Bronchial epithelial cell (primary cell): ENCODE measurements around the gene UTP20. TPM values are rescaled to one million over a fixed set of nuclear protein-coding genes. Genes with fewer than 3 reads are reported as not detected.

Experiments
- DNase-seq: peaks from one replicate; pipeline ENCODE4 v3.0.0-alpha.2; 2010; ENCODE audit warnings: low read depth
- FAIRE-seq: peaks from 2 replicates; lab custom pipeline; 2011; peaks lifted over from hg19 to GRCh38; lab: Jason Lieb, UNC
- H3K27me3 ChIP-seq: 2 replicates; pipeline ENCODE4 v1.5.1; 2011; ENCODE audit warnings: low read length; ENCODE audit not compliant: control insufficient read depth, insufficient read depth
- H3K36me3 ChIP-seq: 2 replicates; pipeline ENCODE4 v1.5.1; 2011; ENCODE audit warnings: low read length; ENCODE audit not compliant: control insufficient read depth, insufficient read depth
- H3K4me3 ChIP-seq: 2 replicates; pipeline ENCODE4 v1.5.1; 2011; ENCODE audit warnings: mild to moderate bottlenecking, low read depth, low read length, control low read depth
- total RNA-seq: library from RNA; depleted of rRNA; stranded (reverse); fragments of >200 nt; gene quantifications from 2 replicates; pipeline ENCODE4 v1.2.1, GENCODE V29; 2014
- TF ChIP-seq, protein P1 (sequence below): IDR thresholded peaks from 2 replicates; pipeline ENCODE4 v1.5.1; 2011; ENCODE audit warnings: mild to moderate bottlenecking, moderate library complexity, low read length, control low read depth, inconsistent platforms; ENCODE audit not compliant: insufficient read depth, severe bottlenecking

Gene UTP20
- 4.9 and 9.2 TPM in 2 replicates for total RNA-seq

GRCh38 chr12:101280006-101280505 lies at the start of gene UTP20:
Gene UTP20, plus strand, starts transcription at chr12:101280105. Its CDS starts 178 bp downstream, at chr12:101280283.
- DNase-seq, result peak; percentile 78
- Histone ChIP-seq H3K27me3 (no peaks in the 10 kb centered on the region), H3K36me3 (peaks cover 1% of the 10 kb centered on the region), H3K4me3 (peak within 1 kb of the TSS; percentile 81)
- TF ChIP-seq, protein P1, sequence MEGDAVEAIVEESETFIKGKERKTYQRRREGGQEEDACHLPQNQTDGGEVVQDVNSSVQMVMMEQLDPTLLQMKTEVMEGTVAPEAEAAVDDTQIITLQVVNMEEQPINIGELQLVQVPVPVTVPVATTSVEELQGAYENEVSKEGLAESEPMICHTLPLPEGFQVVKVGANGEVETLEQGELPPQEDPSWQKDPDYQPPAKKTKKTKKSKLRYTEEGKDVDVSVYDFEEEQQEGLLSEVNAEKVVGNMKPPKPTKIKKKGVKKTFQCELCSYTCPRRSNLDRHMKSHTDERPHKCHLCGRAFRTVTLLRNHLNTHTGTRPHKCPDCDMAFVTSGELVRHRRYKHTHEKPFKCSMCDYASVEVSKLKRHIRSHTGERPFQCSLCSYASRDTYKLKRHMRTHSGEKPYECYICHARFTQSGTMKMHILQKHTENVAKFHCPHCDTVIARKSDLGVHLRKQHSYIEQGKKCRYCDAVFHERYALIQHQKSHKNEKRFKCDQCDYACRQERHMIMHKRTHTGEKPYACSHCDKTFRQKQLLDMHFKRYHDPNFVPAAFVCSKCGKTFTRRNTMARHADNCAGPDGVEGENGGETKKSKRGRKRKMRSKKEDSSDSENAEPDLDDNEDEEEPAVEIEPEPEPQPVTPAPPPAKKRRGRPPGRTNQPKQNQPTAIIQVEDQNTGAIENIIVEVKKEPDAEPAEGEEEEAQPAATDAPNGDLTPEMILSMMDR, result no peak
- no peak for FAIRE-seq

- Histone ChIP-seq H3K36me3 (no peaks in the 10 kb centered on the region), H3K27me3 (no peaks in the 10 kb centered on the region), H3K4me3 (no peak overlapping the region)
- peak; percentile 83 for DNase-seq
- FAIRE-seq, result no peak
- TF ChIP-seq, protein P1, result no peak
Observed at GRCh38 chr12:101230547-101230946, 49.4 kb upstream of the UTP20 start.

GRCh38 chr12:101231636-101232035 lies 48.3 kb upstream of the UTP20 start:
- H3K4me3 ChIP-seq, result no peak overlapping the region
- no peak for FAIRE-seq
- no peak for DNase-seq
- no peaks in the 10 kb centered on the region for H3K36me3 ChIP-seq
- TF ChIP-seq, protein P1, result no peak
- no peaks in the 10 kb centered on the region for H3K27me3 ChIP-seq

DNA sequence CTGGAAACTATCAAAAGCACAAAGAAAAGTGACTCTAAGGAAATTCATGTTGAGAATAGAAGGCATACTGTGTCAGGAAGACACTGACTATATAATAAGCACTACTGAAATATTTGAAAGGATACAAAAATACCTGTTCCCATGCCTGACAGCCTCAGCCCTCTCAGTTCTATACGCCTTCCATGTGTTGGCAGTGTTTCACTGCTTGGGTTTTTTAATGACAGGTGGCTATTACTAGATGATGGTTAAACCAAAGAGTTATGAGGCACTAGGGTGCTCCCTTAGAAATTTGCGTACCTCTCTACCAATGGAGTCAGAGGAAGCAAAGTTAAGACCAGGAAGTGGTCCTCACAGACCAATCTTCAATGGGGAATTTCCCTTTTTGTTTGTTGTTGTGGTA lies 44.2 kb upstream of the UTP20 start:
- TF ChIP-seq, protein P1, result no peak
- FAIRE-seq (no peak), DNase-seq (no peak)
- H3K27me3 ChIP-seq, result no peaks in the 10 kb centered on the region
- H3K36me3 ChIP-seq, result no peaks in the 10 kb centered on the region
- no peak overlapping the region for H3K4me3 ChIP-seq

DNA sequence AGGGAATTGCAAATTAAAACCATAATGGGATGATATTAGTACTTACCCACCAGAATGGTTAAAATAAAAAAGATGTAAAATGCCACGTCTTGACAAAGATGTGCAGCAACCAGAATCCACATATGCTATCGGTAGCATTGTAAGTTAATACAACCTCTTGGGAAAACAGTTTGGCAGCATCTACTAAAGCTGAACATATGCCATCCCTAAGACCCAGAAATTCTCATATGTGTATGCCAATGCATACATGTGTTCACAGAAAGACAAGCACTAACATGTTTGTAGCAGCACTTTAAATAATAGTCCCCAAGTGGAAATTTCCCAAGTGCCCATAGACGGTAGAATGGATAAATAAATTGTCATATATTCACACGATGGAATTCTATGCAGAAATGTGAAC lies 41.6 kb upstream of the UTP20 start:
- Histone ChIP-seq H3K4me3 (no peak overlapping the region), H3K27me3 (no peaks in the 10 kb centered on the region), H3K36me3 (no peaks in the 10 kb centered on the region)
- no peak for DNase-seq
- TF ChIP-seq, protein P1, result no peak
- no peak for FAIRE-seq

DNA sequence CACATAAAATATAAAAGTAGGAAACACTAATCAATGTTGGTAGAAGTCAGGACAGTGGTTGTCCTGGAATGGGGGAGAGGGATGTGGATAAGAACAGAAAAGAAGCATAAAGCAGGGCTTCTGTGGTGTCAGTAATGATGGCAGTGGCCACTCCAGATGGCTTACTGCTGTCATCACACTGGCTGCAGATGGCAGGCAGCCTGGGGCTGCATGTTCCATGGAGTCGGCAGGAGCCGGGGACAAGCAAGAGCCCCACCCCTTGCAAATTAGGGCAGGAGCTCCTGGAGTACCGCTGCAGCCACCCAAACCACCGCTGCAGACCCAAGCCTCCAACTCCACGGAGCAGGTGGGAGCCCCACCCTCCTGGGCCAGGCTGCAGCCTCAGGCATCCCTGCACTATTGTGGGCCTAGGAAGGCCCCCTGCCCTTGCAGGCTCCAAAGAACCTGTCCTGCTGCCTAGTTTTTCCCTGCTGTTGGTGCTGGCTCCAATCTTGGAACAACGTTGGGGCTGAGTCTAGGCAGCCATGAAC lies 41.0 kb upstream of the UTP20 start:
- FAIRE-seq (no peak), DNase-seq (no peak)
- no peaks in the 10 kb centered on the region for H3K36me3 ChIP-seq
- H3K27me3 ChIP-seq, result no peaks in the 10 kb centered on the region
- TF ChIP-seq, protein P1, result no peak
- no peak overlapping the region for H3K4me3 ChIP-seq
